Measurements from ENCODE around the gene KIF25.

DNA sequence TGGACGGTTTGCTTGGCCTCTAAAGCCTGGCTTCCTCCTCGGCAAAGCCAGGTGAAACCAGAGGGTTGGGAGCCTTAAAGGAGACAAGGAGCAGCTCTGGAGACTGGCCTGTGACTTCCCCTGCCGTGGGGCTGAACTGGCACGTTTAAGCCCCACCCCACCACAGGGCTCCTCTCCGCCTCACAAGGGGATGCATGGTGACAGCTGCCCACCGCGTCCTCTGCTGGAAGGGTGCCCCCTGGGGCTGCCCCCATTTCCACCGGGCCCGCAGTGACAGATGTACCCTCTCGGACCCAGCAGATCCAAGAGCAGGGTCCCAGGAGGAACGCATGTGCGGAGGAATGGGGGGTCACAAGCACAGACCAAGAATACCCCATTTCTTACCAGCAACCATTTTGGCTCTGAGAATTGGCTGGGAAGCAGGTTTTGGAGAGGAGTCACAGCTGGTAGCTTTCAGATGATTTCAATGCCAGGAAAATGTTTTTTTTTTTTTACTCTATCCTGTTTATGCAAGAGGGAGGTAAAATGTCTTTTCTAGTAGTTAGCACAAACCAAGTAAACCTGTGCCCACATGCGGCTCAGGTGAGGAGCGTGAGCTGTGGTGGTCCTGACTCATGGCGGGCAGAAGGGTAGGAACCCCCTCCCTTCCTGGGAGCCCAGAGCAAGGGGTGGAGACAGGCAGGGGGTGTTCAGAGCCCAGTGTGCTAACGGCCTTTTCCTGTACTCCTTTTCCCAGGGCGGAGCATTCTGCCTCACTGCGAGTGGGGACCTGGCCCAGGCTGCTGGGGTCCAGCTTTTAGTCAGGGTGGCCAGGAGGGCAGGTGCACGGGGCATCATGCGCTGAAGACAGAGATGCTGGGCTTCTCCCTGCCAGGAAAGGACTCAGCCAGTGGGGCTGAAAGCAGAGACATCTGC lies 48.5 kb downstream of the KIF25 start:
- TF ChIP-seq, protein P1, sequence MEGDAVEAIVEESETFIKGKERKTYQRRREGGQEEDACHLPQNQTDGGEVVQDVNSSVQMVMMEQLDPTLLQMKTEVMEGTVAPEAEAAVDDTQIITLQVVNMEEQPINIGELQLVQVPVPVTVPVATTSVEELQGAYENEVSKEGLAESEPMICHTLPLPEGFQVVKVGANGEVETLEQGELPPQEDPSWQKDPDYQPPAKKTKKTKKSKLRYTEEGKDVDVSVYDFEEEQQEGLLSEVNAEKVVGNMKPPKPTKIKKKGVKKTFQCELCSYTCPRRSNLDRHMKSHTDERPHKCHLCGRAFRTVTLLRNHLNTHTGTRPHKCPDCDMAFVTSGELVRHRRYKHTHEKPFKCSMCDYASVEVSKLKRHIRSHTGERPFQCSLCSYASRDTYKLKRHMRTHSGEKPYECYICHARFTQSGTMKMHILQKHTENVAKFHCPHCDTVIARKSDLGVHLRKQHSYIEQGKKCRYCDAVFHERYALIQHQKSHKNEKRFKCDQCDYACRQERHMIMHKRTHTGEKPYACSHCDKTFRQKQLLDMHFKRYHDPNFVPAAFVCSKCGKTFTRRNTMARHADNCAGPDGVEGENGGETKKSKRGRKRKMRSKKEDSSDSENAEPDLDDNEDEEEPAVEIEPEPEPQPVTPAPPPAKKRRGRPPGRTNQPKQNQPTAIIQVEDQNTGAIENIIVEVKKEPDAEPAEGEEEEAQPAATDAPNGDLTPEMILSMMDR (IDR thresholded peaks at IDR 0.05) = no peak
- TF ChIP-seq POLR2A (IDR thresholded peaks at IDR 0.05) (no peak), POLR2AphosphoS5 (IDR thresholded peaks at IDR 0.05) (no peak)
